HuH-7 (cell line): ENCODE data around the gene TPPP2.
"Not testable (repeated sequence)": the region's sequence is repeated elsewhere in the genome, so short reads cannot be mapped to it uniquely, and the experiment has no call there.

Experiments
- DNase-seq: peaks from one replicate; pipeline ENCODE4 v3.0.0; 2011; ENCODE audit warnings: low spot score

Gene TPPP2

DNA sequence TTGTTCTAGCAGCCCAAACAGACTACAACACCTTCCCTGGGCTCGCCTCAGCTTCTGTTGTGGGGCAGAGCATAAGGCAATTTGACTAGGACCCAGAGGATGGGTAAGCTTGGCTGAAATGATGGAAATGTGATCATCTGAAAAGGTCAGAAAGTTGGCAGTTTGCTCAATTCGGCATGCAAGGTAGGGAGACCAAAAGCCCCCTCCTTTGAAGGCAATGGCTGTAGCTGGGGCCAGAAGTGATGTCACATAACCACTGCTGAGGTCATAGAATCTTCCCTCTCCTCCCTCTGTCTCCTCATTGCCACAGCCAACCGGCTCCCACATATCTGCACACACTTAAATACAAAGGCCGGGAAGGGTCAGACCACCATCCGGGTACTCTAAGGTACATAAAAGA, at the start of gene TPPP2:
Gene TPPP2 (plus strand): TSS at position 301 of the 400 bp plus-strand sequence. CDS start 365 bp downstream, outside the sequence.
- DNase-seq = no peak

DNA sequence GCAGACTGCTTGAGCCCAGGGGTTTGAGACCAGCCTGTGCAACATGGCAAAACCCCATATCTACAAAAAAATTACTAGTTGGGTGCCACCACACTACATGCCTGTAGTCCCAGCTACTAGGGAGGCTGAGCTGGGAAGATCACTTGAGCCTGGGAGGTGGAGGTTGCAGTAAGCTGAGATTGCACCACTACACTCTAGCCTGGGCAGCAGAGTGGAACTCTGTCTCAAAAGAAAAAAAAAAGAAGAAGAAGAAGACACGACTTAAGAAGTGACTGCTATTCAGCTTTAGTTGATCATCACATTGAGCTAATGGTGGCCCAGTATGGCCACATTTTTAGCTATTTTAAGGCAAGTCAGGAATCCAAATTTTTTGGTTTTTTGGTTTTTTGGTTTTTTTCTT, 49.1 kb upstream of the TPPP2 start:
- DNase-seq = no peak

DNA sequence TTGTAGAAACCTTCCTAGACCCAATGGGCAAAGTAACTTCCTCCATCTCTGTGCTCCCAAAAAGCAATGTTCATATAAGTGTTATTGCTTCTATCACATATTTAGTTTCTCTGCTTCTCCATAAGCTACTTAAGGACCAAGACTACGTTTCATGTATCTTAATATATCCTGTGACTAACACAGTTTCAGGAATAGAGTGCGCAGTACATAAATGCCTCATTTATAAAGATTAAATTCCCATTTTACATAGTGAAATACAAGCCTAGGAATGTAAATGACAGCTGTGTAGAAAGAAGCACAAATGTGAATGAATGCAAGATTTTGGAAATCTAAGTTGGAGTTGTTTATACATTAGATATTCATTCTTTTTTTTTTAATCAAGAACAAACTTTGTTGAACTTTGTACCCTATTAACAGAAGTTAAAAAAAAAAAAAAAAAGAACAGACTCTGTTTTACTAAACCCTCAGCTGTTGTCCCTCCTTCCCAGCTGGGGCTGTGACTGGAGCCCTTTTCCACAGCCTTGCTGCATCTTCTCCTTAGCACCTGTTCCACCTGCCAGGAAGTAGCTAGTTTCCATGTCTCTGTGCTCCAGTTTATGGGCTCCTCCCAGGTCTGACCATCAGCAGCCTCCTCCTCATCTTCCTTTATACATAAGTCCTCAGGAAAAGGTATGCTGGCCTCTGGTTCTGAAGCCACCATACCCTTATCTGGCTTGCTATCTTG, 47.2 kb upstream of the TPPP2 start:
- DNase-seq = no peak

DNA sequence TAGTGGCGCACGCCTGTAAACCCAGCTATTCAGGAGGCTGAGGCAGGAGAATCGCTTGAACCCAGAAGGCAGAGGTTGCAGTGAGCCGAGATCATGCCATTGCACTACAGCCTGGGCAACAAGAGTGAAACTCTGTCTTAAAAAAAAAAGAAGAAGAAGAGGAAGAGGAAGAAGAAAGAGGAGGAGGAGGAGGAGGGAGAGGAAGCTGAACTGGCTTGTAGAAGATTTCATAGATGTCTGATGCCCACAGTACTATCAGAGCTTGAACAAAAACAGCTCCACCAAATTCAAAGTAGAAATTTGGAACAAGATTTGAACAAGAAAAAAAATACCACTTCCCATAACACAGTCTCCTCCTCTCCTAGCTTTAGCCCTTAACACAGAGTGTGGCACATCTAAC, 44.4 kb upstream of the TPPP2 start:
- DNase-seq = not testable (repeated sequence)

DNA sequence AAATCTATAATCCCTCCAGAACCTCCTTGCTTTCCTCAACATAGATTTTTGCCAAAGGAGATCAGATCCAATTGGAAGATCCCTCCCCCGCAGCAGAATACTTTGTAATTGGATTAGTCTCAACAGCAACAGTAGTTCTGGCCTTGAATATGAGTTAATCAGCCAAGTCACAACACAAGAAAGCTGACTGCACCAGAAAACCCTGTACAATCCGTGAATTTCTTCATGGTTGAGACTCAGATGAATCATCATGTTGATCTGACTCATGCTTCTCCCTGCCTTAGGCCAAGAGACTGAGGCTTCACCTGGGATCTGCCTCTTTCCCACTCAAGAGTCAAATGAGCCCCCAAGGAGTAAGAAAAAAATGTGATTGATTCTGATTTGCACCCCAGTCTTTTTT, 43.2 kb upstream of the TPPP2 start:
- DNase-seq = no peak

DNA sequence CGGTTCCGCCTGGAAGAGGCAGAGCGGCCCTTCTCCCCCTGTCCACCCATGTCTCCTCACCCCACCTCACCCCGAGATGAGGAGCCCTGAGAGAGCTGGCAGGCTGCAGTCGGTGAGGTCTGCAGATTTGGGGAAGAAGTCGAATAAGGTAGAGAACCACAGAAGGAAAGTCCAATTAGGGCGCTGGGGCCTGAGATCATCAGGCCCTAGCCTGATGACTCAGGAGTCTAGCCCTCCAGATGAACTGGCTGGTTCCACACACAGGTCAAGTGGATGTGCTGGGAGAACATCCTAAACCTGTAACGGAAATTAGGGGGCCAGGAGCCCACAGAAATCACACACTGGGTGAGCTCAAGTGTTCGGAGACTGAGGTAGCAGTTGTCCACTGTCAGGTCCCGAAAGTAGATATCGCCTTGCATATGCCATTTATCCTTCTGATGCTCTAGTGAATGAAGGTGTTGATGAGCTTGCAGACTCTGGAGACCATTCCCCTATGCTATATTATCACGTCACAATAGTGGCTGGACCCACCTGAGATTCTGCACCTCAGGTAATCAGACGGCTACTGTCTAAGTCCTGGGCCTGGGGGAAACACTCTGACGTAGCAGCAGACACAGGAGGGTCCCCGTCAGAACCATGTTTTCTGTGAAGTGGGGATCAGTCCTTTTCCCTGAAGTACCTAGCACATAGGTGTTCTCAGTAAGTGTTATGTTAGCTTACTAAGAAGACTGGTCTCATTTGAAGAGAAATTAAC, 41.1 kb upstream of the TPPP2 start:
- no peak for DNase-seq

DNA sequence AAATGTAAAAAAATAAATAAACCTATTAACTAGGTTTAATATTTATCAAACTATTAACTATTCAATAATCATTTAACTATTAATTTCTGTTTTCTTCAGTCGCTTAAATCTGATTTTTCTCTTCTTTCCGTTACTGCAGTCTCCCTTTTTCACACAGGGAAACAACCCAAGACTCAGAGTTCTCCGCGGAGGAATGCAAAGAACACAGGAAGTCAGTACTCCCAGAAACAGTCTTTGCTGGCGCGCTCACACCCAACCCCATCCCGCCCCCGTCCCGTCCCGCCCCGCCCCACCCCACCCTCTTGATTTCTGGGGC, 40.6 kb upstream of the TPPP2 start:
- no peak for DNase-seq

DNA sequence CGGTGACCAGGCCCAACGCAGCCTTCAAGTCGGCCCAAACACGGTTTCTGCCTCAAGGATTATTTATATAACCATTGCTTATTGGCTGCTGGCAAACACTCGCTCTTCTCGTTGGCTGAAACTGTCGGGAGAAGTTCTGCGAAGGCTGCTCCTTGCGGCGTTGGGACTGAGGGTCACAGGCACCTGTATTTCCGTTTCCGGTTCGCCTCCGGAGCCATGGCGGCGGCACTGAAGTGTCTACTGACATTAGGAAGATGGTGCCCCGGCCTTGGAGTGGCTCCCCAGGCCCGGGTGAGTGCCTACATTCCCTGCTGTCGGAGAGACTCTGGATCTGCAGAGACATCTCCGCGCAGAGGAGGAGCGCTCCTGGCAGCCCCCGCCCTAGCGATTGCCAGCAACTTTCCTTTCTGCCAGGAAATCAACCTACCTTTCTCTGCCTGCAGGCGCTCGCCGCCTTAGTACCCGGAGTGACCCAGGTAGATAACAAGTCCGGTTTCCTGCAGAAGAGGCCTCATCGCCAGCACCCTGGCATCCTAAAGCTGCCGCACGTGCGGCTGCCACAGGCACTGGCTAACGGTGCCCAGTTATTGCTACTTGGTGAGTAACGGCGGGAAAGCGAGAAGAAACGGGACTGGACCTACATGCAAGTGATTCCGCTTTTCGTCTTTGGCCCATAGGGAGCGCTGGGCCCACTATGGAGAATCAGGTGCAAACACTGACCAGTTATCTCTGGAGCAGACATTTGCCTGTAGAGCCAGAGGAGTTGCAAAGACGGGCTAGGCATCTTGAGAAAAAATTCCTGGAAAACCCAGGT, 40.0 kb upstream of the TPPP2 start, which contains the start of gene METTL17:
Gene METTL17 (plus strand): TSS at position 194 of the 814 bp plus-strand sequence. CDS start 23 bp downstream, at position 217.
- peak; percentile 86 for DNase-seq

DNA sequence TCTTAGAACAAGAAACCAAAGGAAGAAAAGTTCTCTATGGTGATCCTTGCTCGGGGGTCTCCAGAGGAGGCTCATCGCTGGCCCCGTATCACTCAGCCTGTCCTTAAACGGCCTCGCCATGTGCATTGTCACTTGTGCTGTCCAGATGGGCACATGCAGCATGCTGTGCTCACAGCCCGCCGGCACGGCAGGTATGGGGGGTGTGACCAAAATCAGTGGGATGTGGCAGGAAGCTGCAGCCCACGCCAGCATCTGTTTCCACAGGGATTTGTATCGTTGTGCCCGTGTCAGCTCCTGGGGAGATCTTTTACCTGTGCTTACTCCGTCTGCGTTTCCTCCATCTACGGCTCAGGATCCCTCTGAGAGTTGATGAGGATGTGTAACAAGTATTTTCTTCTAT, 33.5 kb upstream of the TPPP2 start:
- no peak for DNase-seq

DNA sequence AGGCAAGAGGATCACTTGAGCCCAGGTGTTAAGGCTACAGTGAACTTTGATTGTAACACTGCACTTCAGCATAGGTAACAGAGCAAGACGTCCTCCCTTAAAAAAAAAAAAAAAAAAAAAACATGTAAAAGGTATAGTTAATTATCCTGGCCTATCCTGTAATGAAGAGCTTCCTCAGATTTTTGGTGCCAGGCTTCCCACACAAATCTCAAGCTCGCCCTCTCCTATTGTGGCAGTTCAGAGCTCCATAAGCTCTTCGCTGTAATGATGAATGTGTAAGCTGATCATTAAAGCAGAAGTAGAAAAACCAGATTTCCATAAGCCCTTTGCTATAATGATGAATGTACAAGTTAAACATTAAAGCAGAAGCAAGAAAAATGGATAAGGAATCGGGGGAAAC, 32.9 kb upstream of the TPPP2 start:
- no peak for DNase-seq

DNA sequence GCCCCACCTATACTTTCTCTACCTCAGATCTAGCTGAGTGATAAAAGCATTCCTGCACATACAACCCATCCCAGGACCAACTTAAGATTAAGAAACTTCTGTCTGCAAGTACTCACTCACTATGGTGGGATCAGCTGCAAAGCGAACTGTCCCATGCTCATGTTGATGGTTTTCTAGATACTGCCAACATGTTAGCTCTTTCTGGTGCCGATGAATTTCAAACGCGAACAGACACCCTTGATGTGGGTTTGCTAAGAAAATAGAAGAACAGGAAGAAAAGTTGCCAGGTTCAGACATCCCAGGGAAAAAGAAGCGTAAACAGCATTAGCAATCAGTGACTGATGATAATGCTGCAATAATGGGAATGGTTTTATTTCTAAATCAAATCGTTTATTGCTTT, 32.5 kb upstream of the TPPP2 start:
- DNase-seq = no peak

DNA sequence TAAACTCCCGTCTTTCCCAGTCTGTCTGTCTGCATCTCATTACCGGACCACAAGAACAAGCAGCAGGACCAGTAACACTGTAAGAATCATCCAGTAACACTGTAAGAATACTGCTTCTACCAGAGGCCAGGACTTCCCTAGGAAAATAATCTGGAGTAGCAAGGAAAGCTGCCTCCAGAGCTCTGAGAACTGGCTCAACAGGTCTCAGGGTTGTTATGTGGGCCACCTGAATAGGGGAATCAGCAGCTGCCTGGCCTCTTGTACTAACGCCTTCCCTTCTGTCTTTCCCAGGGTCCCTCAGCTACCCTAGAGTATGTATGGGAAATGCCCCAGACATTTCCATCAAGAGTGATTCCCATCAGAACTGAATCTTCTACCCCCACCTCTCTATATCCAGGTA, 31.9 kb upstream of the TPPP2 start:
- no peak for DNase-seq

DNA sequence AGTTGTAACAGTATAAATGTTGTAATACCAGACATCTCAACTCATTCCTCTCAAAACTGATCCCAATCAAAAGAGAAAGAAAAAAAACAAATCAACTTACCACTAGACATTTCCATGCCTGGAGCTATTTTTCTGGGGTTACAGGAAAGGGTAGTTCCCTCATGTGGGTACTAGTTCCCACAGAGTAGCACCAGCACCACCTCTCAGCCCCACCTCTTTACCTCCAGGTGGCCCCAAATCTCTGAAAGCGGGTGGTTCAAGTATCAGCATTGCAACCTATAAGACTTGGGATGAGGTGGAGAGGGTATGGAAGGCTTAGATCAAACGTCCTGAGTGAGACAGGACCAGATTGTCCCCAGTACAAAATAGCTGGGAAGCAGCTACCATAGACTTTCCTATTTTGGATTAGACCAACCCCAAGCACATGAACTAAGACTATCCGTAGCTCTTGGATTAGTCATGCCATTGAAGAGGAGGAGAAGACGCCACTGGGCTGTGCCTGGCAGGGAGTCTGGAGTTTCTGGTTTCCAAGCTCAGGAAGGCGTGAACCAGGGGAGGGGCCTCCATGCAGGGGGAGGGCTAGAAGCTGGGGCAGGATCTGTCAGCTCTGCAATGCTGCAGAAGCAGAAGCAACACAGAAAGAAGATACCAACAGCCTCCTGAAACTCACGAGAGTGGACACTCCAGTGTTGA, 31.2 kb upstream of the TPPP2 start, which contains the start of gene SLC39A2:
Gene SLC39A2 (plus strand): TSS at position 620 of the 693 bp plus-strand sequence. CDS start 154 bp downstream, outside the sequence.
- no peak for DNase-seq

DNA sequence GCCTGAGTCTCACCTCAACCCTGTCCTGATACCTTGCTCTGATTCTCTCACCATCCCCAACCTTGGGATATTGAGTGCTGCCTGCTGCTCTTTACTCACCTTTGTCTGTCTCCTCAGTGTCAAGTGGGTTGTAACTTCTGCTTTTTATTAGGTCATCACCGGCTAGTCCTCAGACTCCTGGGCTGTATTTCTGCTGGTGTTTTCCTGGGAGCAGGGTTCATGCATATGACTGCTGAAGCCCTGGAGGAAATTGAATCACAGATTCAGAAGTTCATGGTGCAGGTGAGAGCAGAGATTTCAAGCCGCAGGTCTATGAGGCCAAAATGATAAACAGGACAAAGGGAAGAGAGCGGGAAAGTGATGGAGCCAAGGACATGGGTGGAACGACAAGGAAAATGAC, 30.4 kb upstream of the TPPP2 start:
- DNase-seq = no peak

DNA sequence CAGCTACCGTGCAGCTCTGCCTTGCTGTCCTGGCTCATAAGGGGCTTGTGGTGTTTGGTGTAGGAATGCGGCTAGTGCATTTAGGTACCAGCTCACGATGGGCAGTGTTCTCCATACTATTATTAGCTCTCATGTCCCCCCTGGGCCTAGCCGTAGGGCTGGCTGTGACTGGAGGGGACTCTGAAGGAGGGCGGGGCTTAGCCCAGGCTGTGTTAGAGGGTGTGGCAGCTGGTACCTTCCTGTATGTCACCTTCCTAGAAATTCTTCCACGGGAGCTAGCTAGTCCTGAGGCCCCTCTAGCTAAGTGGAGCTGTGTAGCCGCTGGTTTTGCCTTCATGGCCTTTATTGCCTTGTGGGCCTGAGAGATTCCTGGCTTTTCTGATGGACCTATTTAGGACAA, 28.8 kb upstream of the TPPP2 start:
- no peak for DNase-seq

DNA sequence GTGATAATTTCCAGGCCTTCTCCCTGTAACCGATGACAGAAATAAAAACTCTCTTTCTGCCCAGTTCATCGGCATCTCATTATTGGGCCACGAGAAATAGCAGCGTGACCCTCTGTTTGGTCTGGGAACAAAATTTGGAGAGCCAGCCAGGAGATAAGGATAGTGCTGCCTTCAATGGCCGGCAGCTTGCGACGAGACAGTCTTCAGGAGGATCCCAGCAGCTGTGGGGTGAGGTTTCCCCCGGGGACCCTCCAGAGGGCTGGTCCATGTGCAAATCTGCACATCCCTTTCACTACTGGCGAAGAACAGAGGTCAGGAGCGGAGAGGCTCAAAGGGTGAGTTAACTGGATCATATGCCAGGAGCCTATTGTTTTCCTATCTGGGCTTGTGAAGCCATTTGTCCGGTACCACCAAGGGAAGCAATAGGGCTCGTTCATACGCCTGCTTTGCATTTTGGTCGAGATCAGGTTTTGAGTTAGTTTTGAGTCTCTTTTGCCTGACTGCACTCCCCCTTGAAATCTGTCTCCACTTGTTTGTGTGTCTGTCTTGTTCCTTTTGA, 26.1 kb upstream of the TPPP2 start:
- no peak for DNase-seq

DNA sequence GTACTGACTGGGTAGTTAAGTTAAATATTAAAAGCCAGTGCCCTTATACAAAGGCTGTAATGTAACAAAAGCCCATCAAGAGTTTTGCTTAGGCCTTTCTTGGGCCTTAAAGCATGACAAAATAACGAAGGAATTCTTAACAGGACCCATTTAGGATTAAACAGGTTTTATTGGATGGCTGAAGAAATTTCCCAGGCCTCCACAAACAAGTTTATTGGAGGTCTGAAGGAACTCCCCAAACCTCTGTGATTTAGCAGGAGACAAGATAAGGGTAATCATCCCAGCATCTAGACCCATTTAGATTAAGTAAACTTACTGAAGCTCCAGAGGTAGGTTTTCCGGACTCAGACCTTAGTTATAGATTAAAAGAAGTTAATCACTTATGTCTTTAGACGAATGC, 20.3 kb upstream of the TPPP2 start:
- DNase-seq = not testable (repeated sequence)

DNA sequence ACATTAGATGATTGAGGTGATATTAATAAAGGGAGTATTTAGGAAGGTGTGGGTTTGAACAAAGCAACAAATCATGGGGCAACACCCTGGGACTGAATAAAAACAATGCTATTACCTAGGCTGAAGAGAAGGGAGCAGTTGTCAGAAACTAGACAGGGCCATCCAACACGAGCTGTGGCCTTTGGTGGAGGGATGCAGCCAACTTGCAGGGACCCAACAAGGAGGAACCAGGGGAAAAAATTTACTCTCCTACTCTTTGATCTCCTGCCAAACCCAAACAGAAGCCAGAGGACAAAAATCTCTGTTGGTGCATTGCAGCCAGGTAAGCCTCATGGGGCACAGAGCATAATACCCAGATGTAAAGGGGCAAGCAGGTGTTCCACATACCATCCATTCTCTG, 18.9 kb upstream of the TPPP2 start:
- DNase-seq = no peak

DNA sequence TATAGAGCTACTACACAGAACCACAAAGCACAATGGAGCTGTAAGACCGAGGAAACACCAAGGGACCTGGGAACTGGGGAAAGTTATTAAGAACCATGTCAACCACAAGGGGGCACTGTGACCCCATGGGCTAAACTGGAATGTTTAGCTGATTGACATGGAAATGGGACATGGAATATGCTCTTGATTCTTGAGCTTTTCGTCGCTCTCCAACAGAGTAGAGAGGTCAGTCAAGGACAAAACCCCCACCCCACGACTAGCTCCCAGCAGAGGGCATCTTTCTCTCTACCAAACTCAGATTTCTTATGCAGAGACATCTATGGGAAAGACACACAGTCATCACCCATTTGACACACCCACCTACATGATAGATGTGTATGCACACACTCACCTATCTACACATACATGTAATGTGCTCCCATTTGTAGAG, 15.2 kb upstream of the TPPP2 start:
- peak; percentile 74 for DNase-seq

DNA sequence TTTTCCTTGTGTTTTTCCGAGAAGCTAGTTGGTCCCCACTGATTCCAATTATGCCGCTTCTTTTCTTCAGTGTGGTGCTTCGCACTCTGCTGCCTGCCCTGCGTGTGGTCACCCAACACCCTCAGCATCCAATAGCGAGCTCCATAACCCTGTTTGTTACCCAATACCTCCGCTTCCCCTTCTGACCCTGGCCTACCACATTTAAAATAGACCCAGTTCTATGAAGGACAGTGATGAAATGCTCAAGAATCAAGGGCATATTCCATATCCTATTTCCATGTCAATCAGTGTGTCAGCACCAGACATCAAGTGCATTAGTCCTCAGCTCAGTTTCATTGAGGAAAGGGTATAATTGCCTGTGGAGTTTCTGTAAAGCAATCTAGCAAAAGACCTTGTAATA, 14.7 kb upstream of the TPPP2 start:
- DNase-seq = no peak

DNA sequence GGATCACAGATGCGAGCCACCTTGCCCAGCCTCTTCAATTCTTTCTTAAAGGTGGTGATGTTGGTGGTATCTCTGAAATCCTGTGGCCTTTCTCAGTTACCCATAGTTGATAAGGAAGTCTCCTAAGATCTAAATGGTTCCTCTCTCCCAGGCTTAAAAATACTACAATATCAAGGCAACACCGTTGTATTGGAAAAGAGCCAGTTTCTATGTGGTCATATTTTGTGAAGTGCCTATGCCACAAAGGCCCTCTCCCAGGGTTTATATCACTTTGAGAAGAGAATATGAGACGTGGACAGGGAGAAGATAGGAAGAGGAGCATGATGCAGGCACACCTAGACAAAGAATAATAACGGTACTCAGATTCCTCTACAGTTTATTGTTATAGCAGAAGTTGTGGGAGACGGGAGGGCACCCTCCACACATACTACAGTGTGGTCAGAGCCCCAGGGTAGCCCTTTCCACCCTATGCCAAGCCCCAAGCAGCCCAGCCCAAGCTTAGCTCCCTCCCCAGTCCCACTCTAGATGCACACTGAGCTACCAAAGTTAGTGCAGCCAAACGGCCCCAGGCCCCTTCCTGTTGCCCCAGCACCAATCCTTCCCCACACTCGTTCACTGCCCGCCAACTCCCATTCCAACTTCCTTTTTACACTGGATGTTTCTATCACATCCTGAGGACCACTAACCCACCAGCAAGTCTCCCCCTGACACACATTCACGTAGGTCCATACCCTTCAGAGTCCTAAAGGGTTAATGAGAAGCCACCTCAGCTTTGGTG, 13.4 kb upstream of the TPPP2 start:
- no peak for DNase-seq
